NB4 (cell line): ENCODE data around the gene MCC.

ENCODE experiments used
- POLR2A ChIP-seq: IDR thresholded peaks from 2 replicates; pipeline ENCODE4 v1.6.1; 2011; ENCODE audit warnings: mild to moderate bottlenecking; ENCODE audit not compliant: insufficient read length; ENCODE audit errors: extremely low read depth
- TF ChIP-seq, protein P1 (sequence below): IDR thresholded peaks from one replicate; pipeline ENCODE4 v1.5.1; 2012; ENCODE audit warnings: low read depth, low read length

DNA sequence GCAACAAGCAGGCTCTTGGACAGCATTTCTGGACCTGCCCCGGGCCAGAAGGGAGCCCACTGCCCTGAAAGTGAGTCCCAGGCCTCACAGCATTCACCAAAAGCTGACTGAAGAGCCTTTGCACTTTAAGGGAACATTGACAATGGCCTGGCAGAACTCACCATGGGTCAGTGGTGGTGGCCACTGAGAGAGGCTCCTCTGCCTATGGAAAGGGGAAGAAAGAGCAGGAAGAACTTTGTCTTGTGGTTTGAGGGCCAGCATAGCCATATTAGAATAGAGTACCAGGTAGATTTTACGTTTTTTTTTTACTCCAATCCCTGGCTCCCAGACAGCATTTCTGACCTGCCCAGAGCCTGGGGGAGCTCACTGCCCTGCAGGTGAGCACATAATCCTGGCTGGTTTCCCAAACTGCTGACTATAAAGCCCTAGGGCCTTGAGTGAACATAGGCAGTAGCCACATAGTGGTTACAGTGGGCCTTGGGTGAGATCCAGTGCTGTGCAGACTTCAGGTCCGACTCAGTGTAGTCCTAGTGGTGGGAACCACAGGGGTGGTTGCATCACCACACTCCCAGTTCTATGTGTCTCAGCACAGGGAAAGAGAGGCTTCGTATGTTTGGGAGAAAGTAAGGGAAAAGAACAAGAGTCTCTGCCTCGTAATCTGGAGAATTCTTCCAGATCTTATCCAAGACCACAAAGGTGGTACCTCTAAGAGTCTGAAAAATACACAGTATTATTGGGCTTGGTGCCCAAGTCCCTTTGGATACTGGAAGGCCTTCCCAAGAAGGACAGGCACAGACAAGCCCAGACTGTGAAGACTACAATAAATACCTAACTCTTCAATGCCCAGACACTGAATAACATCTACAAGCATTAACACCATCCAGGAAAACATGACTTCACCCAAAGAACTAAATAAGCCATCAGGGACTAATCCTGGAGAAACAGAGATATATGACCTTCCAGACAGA is 143.0 kb downstream of the MCC start:
- TF ChIP-seq, protein P1, sequence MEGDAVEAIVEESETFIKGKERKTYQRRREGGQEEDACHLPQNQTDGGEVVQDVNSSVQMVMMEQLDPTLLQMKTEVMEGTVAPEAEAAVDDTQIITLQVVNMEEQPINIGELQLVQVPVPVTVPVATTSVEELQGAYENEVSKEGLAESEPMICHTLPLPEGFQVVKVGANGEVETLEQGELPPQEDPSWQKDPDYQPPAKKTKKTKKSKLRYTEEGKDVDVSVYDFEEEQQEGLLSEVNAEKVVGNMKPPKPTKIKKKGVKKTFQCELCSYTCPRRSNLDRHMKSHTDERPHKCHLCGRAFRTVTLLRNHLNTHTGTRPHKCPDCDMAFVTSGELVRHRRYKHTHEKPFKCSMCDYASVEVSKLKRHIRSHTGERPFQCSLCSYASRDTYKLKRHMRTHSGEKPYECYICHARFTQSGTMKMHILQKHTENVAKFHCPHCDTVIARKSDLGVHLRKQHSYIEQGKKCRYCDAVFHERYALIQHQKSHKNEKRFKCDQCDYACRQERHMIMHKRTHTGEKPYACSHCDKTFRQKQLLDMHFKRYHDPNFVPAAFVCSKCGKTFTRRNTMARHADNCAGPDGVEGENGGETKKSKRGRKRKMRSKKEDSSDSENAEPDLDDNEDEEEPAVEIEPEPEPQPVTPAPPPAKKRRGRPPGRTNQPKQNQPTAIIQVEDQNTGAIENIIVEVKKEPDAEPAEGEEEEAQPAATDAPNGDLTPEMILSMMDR, result no peak
- TF ChIP-seq POLR2A, result no peak
